A673 (cell line): ENCODE results near the gene DOK6. TPM values are rescaled to one million over a fixed set of nuclear protein-coding genes. Genes with fewer than 3 reads are reported as not detected.

ENCODE experiments used
- BruUV-seq: library from RNA; stranded (reverse); fragments of 400-500 nt; replicated peaks from 2 replicates; lab custom pipeline; 2021; lab: Mats Ljungman, UMichigan
- CTCF ChIA-PET: fragments of 300-600 bp; sonication (Branson Sonifier 250); formaldehyde crosslinking; loops from one replicate; lab custom pipeline; 2022; ENCODE audit warnings: antibody characterized with exemption; lab: Charles Lee
- POLR2A ChIA-PET: fragments of 300-600 bp; sonication (Branson Sonifier 250); formaldehyde crosslinking; loops from one replicate; lab custom pipeline; 2022; ENCODE audit warnings: antibody characterized with exemption; ENCODE audit not compliant: low non-redundant PET; lab: Charles Lee
- DNase-seq: peaks from one replicate; pipeline ENCODE4 v3.0.0-alpha.2; 2015; ENCODE audit warnings: low spot score
- H3K27ac ChIP-seq: fragments of 200-600 bp; sonication (generic); 2 replicates; pipeline ENCODE4 v1.5.1; 2016; ENCODE audit warnings: mixed run types, low read depth, mild to moderate bottlenecking, mixed read lengths, antibody characterized with exemption, low read length; ENCODE audit not compliant: poor library complexity, severe bottlenecking
- H3K27me3 ChIP-seq: fragments of 200-600 bp; sonication (generic); replicated peaks from 2 replicates; pipeline ENCODE4 v1.6.1; 2017; ENCODE audit warnings: mixed run types, low read depth, mild to moderate bottlenecking, mixed read lengths, antibody characterized with exemption, low read length; ENCODE audit not compliant: insufficient read depth, poor library complexity
- H3K36me3 ChIP-seq: fragments of 200-600 bp; sonication (generic); 2 replicates; pipeline ENCODE4 v1.6.1; 2016; ENCODE audit warnings: mixed run types, mild to moderate bottlenecking, mixed read lengths, antibody characterized with exemption, low read length; ENCODE audit not compliant: insufficient read depth, poor library complexity, severe bottlenecking
- H3K4me1 ChIP-seq: fragments of 200-600 bp; sonication (generic); 2 replicates; pipeline ENCODE4 v1.6.1; 2017; ENCODE audit warnings: mixed run types, mild to moderate bottlenecking, mixed read lengths, antibody characterized with exemption, low read length; ENCODE audit not compliant: insufficient read depth, poor library complexity, severe bottlenecking
- H3K4me3 ChIP-seq: fragments of 200-600 bp; sonication (generic); 2 replicates; pipeline ENCODE4 v1.5.1; 2016; ENCODE audit warnings: low read depth, mixed run types, mild to moderate bottlenecking, mixed read lengths, low read length; ENCODE audit not compliant: poor library complexity, severe bottlenecking
- H3K9me3 ChIP-seq: fragments of 200-600 bp; sonication (generic); 2 replicates; pipeline ENCODE4 v1.6.1; 2016; ENCODE audit warnings: mixed run types, low read depth, mild to moderate bottlenecking, mixed read lengths, antibody characterized with exemption, low read length; ENCODE audit not compliant: poor library complexity, severe bottlenecking
- CTCF ChIP-seq: fragments of 300-800, 200-600 bp; sonication (generic); conservative IDR thresholded peaks from 2 replicates; pipeline ENCODE4 v1.5.1; 2017; ENCODE audit warnings: low read depth, mild to moderate bottlenecking, antibody characterized with exemption, low read length, moderate library complexity, mixed read lengths
- EZH2 ChIP-seq: fragments of 200-600 bp; sonication (generic); IDR thresholded peaks from 2 replicates; pipeline ENCODE4 v1.6.1; 2017; ENCODE audit warnings: borderline replicate concordance, low read depth, mild to moderate bottlenecking, mixed read lengths, antibody characterized with exemption, low read length; ENCODE audit not compliant: poor library complexity, severe bottlenecking
- intact Hi-C: fragments of 100-400 bp; cut with micrococcal nuclease; formaldehyde crosslinking; loops from one replicate; pipeline ENCODE4 v1.10.0; 2022; ENCODE audit not compliant: unreplicated experiment
- total RNA-seq: library from RNA; stranded (reverse); gene quantifications from 2 replicates; pipeline ENCODE4 v1.2.3, GENCODE V29; 2021

DOK6 gene
- total RNA-seq, 1 experiment from 2014 or later, result 13.7 TPM

GRCh38 chr18:69703461-69703860 lies 302.8 kb downstream of the DOK6 start:
- TF ChIP-seq EZH2, result no peak
- TF ChIP-seq CTCF, result no peak
- intact Hi-C loops, result no loop called here
- no TSS peak for BruUV-seq

GRCh38 chr18:69705987-69706386 lies 305.3 kb downstream of the DOK6 start:
- DNase-seq, result no peak
- no peaks in the 10 kb centered on the region for H3K4me1 ChIP-seq
- BruUV-seq, result no TSS peak
- no peak for TF ChIP-seq CTCF
- no peak for TF ChIP-seq EZH2
- H3K36me3 ChIP-seq, result no peaks in the 10 kb centered on the region
- H3K9me3 ChIP-seq, result no peaks in the 10 kb centered on the region
- no peaks in the 10 kb centered on the region for H3K27me3 ChIP-seq
- POLR2A ChIA-PET, result no interaction called here
- CTCF ChIA-PET, result no interaction called here
- H3K27ac ChIP-seq, result no peak overlapping the region
- no peak overlapping the region for H3K4me3 ChIP-seq
- intact Hi-C loops, result no loop called here

More at GRCh38 chr18:69703461-69703860, 302.8 kb downstream of the DOK6 start:
- no peak overlapping the region for H3K27ac ChIP-seq
- H3K36me3 ChIP-seq, result no peaks in the 10 kb centered on the region
- H3K9me3 ChIP-seq, result no peaks in the 10 kb centered on the region
- H3K4me1 ChIP-seq, result no peaks in the 10 kb centered on the region
- no peak for DNase-seq
- CTCF ChIA-PET, result no interaction called here
- H3K4me3 ChIP-seq, result no peak overlapping the region
- POLR2A ChIA-PET, result no interaction called here
- H3K27me3 ChIP-seq, result no peaks in the 10 kb centered on the region

GRCh38 chr18:69708844-69709243 lies 308.2 kb downstream of the DOK6 start:
- Histone ChIP-seq H3K36me3 (no peaks in the 10 kb centered on the region), H3K27ac (no peak overlapping the region), H3K27me3 (no peaks in the 10 kb centered on the region), H3K4me3 (no peak overlapping the region), H3K4me1 (no peaks in the 10 kb centered on the region), H3K9me3 (no peaks in the 10 kb centered on the region)
- DNase-seq, result no peak
- no TSS peak for BruUV-seq
- intact Hi-C loops, result no loop called here
- POLR2A ChIA-PET, result no interaction called here
- CTCF ChIA-PET, result no interaction called here
- TF ChIP-seq EZH2, result no peak
- TF ChIP-seq CTCF, result no peak
